SK-N-SH treated with all-trans-retinoic acid at 6 μM for 48 hours (cell line): Measurements from ENCODE around the gene RASGRF2.

Experiments used
- ATAC-seq: fragments of 200-7000 bp; cut with Tn5 transposase; 3 replicates; pipeline ENCODE4 v1.9.1; 2020; ENCODE audit warnings: mild to moderate bottlenecking, moderate library complexity
- ARNTL ChIP-seq: fragments of 450-650 bp; formaldehyde crosslinking; IDR thresholded peaks from 2 replicates; pipeline ENCODE4 v1.5.0; 2020; ENCODE audit warnings: low read depth, mild to moderate bottlenecking, moderate library complexity, borderline replicate concordance
- BACH2 ChIP-seq: fragments of 250-450 bp; sonication (Bioruptor Pico); IDR thresholded peaks from 2 replicates; pipeline ENCODE4 v1.9.0; 2021; ENCODE audit warnings: mild to moderate bottlenecking, borderline replicate concordance
- CSDC2 ChIP-seq: fragments of 250-450 bp; sonication (Bioruptor Pico); IDR thresholded peaks from 2 replicates; pipeline ENCODE4 v1.5.0; 2020; ENCODE audit warnings: mild to moderate bottlenecking, moderate library complexity
- ESRRG ChIP-seq: fragments of 250-450 bp; sonication (Bioruptor Pico); IDR thresholded peaks from 2 replicates; pipeline ENCODE4 v1.6.1; 2021; ENCODE audit warnings: mild to moderate bottlenecking
- GLIS3 ChIP-seq: fragments of 250-450 bp; sonication (Bioruptor Pico); IDR thresholded peaks from 2 replicates; pipeline ENCODE4 v1.5.0; 2020; ENCODE audit warnings: mild to moderate bottlenecking, moderate library complexity
- ISL1 ChIP-seq: fragments of 250-450 bp; sonication (Bioruptor Pico); IDR thresholded peaks from 2 replicates; pipeline ENCODE4 v2.1.2; 2022; ENCODE audit warnings: mild to moderate bottlenecking, moderate library complexity
- OSR1 ChIP-seq: fragments of 250-450 bp; sonication (Bioruptor Pico); IDR thresholded peaks from 2 replicates; pipeline ENCODE4 v1.8.0; 2022; ENCODE audit warnings: moderate library complexity, mild to moderate bottlenecking, inconsistent platforms
- PPARA ChIP-seq: fragments of 250-450 bp; sonication (Bioruptor Pico); IDR thresholded peaks from 2 replicates; pipeline ENCODE4 v1.5.0; 2020; ENCODE audit warnings: mild to moderate bottlenecking, borderline replicate concordance
- RARB ChIP-seq: fragments of 250-450 bp; sonication (Bioruptor Pico); IDR thresholded peaks from 2 replicates; pipeline ENCODE4 v1.8.0; 2021; ENCODE audit warnings: mild to moderate bottlenecking, moderate library complexity
- SNAI2 ChIP-seq: fragments of 250-450 bp; sonication (Bioruptor Pico); IDR thresholded peaks from 2 replicates; pipeline ENCODE4 v1.5.0; 2020; ENCODE audit warnings: mild to moderate bottlenecking, moderate library complexity
- TCF4 ChIP-seq: fragments of 250-450 bp; sonication (Bioruptor Pico); IDR thresholded peaks from 2 replicates; pipeline ENCODE4 v1.8.0; 2021; ENCODE audit warnings: mild to moderate bottlenecking, moderate library complexity, borderline replicate concordance
- TOX ChIP-seq: fragments of 250-450 bp; sonication (Bioruptor Pico); IDR thresholded peaks from 2 replicates; pipeline ENCODE4 v1.8.0; 2021; ENCODE audit warnings: mild to moderate bottlenecking, moderate library complexity, borderline replicate concordance
- ZC3H10 ChIP-seq: fragments of 250-450 bp; sonication (Bioruptor Pico); IDR thresholded peaks from 2 replicates; pipeline ENCODE4 v1.5.1; 2021; ENCODE audit warnings: mild to moderate bottlenecking, moderate library complexity
- ZFP3 ChIP-seq: fragments of 250-450 bp; sonication (Bioruptor Pico); IDR thresholded peaks from 2 replicates; pipeline ENCODE4 v1.5.0; 2020; ENCODE audit warnings: mild to moderate bottlenecking, moderate library complexity
- ZFP30 ChIP-seq: fragments of 450-650 bp; formaldehyde crosslinking; IDR thresholded peaks from 2 replicates; pipeline ENCODE4 v1.5.0; 2022; ENCODE audit warnings: mild to moderate bottlenecking, moderate library complexity
- ZNF565 ChIP-seq: fragments of 450-650 bp; formaldehyde crosslinking; conservative IDR thresholded peaks from 2 replicates; pipeline ENCODE4 v1.5.0; 2020; ENCODE audit warnings: low read depth, mild to moderate bottlenecking, moderate library complexity
- ZNF8 ChIP-seq: fragments of 450-650 bp; formaldehyde crosslinking; IDR thresholded peaks from 2 replicates; pipeline ENCODE4 v1.5.0; 2020; ENCODE audit warnings: mild to moderate bottlenecking, moderate library complexity
- TF ChIP-seq, protein P1 (sequence below): fragments of 250-450 bp; sonication (Bioruptor Pico); IDR thresholded peaks from 2 replicates; pipeline ENCODE4 v1.5.0; 2020; ENCODE audit warnings: mild to moderate bottlenecking, moderate library complexity
- TF ChIP-seq, protein P2 (sequence below): fragments of 250-450 bp; sonication (Bioruptor Pico); IDR thresholded peaks from 2 replicates; pipeline ENCODE4 v1.8.0; 2021; ENCODE audit warnings: low read depth, mild to moderate bottlenecking, moderate library complexity, borderline replicate concordance
- TF ChIP-seq, protein P3 (sequence below): fragments of 250-450 bp; sonication (Bioruptor Pico); IDR thresholded peaks from 2 replicates; pipeline ENCODE4 v1.5.1; 2020; ENCODE audit warnings: low read depth, mild to moderate bottlenecking, moderate library complexity
- TF ChIP-seq, protein P4 (sequence below): fragments of 250-450 bp; sonication (Bioruptor Pico); IDR thresholded peaks from 2 replicates; pipeline ENCODE4 v1.5.1; 2021; ENCODE audit warnings: mild to moderate bottlenecking, moderate library complexity
- TF ChIP-seq, protein P5 (sequence below): fragments of 250-450 bp; sonication (Bioruptor Pico); IDR thresholded peaks from 2 replicates; pipeline ENCODE4 v1.8.0; 2020; ENCODE audit warnings: mild to moderate bottlenecking, moderate library complexity, borderline replicate concordance

Gene RASGRF2

DNA sequence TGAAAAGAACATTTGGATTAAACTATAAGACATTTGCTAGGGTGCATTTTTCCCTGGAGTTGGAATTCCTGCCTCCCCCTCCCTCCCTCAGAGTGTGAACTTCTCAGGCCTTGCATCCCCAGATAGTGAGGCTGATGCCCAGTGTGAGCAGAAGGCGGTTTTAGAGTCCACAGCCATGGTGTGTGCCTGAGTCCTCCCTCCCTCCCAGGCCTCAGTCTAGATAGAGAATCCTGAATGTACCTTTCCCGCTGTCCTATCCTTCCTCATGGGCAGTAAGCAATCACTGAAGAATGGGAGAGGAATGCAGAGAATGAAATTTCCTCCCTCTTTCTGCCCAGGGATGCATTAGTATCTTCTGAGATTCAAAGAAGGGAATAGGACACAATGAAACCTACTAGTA lies 108.5 kb downstream of the RASGRF2 start:
- ATAC-seq, result no peak

DNA sequence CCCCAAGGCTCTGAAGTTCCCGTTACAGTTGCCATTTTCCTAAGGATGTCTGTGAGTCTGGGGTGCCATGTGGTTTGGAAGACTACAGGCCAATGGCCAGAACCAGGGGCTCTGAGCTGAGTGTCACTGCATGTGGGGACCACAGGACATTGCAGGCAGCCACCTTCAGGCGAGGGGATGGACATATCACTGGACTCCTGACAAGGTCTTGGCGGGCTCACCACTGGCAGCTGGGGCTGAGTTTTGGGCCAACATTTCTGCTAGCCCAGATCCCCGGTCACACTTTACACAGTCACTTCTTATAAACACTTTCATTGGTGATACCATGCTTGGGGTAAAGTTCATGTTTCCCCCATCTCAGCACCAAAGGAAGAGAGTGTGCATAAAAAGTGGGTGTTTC lies 109.8 kb downstream of the RASGRF2 start:
- TF ChIP-seq ZFP3 (CRISPR knock-in tag) (no peak), BACH2 (no peak), TOX (CRISPR knock-in tag) (no peak), GLIS3 (no peak), ZNF565 (CRISPR knock-in tag) (no peak), ZFP30 (no peak), ZNF8 (CRISPR knock-in tag) (no peak), ZC3H10 (no peak)
- TF ChIP-seq, protein P1, sequence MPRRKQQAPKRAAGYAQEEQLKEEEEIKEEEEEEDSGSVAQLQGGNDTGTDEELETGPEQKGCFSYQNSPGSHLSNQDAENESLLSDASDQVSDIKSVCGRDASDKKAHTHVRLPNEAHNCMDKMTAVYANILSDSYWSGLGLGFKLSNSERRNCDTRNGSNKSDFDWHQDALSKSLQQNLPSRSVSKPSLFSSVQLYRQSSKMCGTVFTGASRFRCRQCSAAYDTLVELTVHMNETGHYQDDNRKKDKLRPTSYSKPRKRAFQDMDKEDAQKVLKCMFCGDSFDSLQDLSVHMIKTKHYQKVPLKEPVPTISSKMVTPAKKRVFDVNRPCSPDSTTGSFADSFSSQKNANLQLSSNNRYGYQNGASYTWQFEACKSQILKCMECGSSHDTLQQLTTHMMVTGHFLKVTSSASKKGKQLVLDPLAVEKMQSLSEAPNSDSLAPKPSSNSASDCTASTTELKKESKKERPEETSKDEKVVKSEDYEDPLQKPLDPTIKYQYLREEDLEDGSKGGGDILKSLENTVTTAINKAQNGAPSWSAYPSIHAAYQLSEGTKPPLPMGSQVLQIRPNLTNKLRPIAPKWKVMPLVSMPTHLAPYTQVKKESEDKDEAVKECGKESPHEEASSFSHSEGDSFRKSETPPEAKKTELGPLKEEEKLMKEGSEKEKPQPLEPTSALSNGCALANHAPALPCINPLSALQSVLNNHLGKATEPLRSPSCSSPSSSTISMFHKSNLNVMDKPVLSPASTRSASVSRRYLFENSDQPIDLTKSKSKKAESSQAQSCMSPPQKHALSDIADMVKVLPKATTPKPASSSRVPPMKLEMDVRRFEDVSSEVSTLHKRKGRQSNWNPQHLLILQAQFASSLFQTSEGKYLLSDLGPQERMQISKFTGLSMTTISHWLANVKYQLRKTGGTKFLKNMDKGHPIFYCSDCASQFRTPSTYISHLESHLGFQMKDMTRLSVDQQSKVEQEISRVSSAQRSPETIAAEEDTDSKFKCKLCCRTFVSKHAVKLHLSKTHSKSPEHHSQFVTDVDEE (CRISPR knock-in tag), result no peak
- TF ChIP-seq, protein P2, sequence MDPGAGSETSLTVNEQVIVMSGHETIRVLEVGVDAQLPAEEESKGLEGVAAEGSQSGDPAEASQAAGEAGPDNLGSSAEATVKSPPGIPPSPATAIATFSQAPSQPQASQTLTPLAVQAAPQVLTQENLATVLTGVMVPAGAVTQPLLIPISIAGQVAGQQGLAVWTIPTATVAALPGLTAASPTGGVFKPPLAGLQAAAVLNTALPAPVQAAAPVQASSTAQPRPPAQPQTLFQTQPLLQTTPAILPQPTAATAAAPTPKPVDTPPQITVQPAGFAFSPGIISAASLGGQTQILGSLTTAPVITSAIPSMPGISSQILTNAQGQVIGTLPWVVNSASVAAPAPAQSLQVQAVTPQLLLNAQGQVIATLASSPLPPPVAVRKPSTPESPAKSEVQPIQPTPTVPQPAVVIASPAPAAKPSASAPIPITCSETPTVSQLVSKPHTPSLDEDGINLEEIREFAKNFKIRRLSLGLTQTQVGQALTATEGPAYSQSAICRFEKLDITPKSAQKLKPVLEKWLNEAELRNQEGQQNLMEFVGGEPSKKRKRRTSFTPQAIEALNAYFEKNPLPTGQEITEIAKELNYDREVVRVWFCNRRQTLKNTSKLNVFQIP (CRISPR knock-in tag), result no peak
- TF ChIP-seq, protein P3, sequence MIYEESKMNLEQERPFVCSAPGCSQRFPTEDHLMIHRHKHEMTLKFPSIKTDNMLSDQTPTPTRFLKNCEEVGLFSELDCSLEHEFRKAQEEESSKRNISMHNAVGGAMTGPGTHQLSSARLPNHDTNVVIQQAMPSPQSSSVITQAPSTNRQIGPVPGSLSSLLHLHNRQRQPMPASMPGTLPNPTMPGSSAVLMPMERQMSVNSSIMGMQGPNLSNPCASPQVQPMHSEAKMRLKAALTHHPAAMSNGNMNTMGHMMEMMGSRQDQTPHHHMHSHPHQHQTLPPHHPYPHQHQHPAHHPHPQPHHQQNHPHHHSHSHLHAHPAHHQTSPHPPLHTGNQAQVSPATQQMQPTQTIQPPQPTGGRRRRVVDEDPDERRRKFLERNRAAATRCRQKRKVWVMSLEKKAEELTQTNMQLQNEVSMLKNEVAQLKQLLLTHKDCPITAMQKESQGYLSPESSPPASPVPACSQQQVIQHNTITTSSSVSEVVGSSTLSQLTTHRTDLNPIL (CRISPR knock-in tag), result no peak
- TF ChIP-seq, protein P4, sequence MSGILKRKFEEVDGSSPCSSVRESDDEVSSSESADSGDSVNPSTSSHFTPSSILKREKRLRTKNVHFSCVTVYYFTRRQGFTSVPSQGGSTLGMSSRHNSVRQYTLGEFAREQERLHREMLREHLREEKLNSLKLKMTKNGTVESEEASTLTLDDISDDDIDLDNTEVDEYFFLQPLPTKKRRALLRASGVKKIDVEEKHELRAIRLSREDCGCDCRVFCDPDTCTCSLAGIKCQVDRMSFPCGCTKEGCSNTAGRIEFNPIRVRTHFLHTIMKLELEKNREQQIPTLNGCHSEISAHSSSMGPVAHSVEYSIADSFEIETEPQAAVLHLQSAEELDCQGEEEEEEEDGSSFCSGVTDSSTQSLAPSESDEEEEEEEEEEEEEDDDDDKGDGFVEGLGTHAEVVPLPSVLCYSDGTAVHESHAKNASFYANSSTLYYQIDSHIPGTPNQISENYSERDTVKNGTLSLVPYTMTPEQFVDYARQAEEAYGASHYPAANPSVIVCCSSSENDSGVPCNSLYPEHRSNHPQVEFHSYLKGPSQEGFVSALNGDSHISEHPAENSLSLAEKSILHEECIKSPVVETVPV (CRISPR knock-in tag), result no peak
- no peak for ATAC-seq

More for the DNA sequence above, 108.5 kb downstream of the RASGRF2 start:
- TF ChIP-seq, protein P2 (CRISPR knock-in tag), result no peak
- TF ChIP-seq ZNF8 (CRISPR knock-in tag) (no peak), ZFP3 (CRISPR knock-in tag) (no peak)

DNA sequence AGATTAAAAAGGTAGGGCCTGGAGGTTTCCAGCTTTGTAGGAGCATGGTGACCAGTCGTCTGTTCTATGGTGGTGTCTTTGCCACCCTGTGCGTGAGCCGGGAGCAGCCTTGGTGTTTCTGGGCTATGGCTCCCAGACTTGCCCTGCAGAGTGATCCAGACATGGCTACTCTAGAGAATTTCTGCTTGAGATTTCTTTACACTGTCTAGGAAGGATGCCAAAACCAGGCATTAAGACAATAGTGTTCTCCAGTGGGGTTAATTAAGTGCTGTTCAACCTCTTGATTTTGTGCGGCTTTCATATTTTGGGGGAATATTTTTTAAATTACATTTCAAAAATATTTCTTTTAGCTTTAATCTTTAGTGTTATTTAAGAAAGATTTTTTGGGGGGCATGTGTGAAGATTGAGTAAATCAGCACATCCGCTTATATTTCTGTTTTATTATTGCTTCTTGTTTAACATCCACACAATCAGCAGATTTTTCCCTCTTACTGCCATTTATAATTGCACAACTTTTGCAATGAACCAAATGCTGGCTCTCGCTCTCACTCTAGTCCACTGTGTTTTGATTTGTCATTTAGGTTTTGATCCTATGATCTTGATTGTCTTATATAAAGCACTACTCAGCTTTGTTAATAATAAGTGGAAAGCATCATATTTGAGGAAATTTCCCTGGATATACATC lies 110.5 kb downstream of the RASGRF2 start:
- no peak for ATAC-seq
- TF ChIP-seq TCF4, result no peak
- TF ChIP-seq, protein P2 (CRISPR knock-in tag), result no peak
- TF ChIP-seq TOX (CRISPR knock-in tag), result no peak
- TF ChIP-seq ZNF565 (CRISPR knock-in tag), result no peak
- no peak for TF ChIP-seq RARB (CRISPR knock-in tag)
- no peak for TF ChIP-seq CSDC2 (CRISPR knock-in tag)
- TF ChIP-seq GLIS3, result no peak
- no peak for TF ChIP-seq ISL1 (CRISPR knock-in tag)
- no peak for TF ChIP-seq ZNF8 (CRISPR knock-in tag)
- TF ChIP-seq, protein P5, sequence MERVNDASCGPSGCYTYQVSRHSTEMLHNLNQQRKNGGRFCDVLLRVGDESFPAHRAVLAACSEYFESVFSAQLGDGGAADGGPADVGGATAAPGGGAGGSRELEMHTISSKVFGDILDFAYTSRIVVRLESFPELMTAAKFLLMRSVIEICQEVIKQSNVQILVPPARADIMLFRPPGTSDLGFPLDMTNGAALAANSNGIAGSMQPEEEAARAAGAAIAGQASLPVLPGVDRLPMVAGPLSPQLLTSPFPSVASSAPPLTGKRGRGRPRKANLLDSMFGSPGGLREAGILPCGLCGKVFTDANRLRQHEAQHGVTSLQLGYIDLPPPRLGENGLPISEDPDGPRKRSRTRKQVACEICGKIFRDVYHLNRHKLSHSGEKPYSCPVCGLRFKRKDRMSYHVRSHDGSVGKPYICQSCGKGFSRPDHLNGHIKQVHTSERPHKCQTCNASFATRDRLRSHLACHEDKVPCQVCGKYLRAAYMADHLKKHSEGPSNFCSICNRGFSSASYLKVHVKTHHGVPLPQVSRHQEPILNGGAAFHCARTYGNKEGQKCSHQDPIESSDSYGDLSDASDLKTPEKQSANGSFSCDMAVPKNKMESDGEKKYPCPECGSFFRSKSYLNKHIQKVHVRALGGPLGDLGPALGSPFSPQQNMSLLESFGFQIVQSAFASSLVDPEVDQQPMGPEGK (CRISPR knock-in tag), result no peak
- TF ChIP-seq, protein P4 (CRISPR knock-in tag), result no peak
- TF ChIP-seq OSR1 (CRISPR knock-in tag), result no peak
- no peak for TF ChIP-seq BACH2
- TF ChIP-seq PPARA (CRISPR knock-in tag), result no peak
- TF ChIP-seq ESRRG (CRISPR knock-in tag), result no peak
- TF ChIP-seq ZFP30, result no peak
- TF ChIP-seq ARNTL (CRISPR knock-in tag), result no peak
- TF ChIP-seq SNAI2 (CRISPR knock-in tag), result no peak
- TF ChIP-seq ZFP3 (CRISPR knock-in tag), result no peak
